GM18868 (cell line): ENCODE measurements around the gene THBS2.
"Not testable (repeated sequence)": the region's sequence is repeated elsewhere in the genome, so short reads cannot be mapped to it uniquely, and the experiment has no call there.

Experiments used
- ATAC-seq: cut with Tn5 transposase; IDR thresholded peaks from one replicate; pipeline ENCODE4 v1.9.1; 2021; ENCODE audit warnings: mild to moderate bottlenecking, moderate library complexity; ENCODE audit not compliant: unreplicated experiment

THBS2 gene

DNA sequence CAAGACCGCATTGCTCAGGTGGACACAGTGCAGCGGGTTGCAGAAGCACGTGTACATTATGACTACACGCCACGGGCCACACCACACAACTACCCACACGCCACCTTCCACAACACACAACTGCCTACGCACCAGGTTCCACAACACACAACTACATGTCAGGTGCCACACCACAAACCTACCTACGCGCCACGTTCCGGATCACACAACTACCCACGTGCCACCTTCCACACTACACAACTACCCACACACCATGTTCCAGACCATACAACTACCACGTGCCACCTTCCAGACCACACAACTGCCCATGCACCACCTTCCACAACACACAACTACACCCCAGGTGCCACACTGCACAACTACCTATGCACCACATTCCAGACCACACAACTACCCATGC lies 20.5 kb downstream of the THBS2 start:
- ATAC-seq, result no peak

DNA sequence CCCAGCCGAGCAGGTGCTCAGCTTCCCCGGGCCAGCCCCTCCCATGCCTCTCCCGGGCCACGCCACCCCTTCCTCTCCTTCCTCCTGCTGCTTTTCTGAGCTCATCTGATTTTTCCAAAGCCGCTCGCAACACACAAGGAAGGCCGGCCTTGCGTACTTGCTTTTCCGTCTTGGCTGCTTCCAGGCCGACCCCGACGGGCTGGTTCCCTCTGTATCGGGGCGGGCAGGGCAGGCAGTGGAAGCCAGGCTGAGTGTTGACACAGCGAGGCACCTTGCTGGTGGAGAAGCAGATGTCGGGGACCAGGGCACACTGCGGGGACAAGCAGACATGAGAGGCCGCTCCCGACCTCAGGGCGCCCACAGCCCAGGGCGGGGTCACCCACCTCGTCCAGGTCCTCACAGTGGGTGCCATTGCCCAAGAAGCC lies 21.1 kb downstream of the THBS2 start:
- no peak for ATAC-seq

DNA sequence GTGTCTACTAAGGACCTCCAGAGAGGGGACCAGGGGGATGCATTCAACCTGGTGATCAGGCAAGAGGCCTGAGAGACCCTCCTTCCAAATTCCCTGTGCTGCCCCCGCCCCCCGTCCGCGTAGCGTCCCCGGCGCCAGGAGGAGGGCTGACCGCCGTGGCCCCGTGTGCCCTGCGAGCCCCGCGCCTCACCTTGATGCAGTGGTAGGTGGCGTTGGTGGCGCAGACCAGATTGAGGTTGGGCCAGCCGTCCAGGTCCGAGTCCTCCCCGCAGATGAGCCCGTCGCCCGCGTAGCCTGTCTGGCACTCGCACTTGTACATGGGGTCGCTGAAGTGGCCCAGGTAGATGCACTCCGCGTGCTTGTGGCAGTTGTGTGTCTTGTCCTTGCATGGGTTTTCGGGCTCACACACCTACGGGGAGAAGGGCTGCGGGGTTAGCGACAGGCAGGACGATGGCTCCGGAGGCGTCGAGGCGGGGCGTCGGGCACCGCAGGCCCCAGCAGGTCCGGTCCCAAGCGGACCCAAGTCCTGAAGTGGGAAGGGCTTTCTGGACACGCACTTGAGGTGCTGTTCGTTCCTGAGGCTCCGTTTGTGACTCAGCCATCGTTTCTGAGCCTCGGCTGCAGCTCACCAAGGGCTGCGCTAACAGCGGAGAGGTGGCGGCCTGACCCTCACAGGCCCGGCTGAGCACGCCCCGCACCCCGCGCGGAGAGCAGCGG lies 21.7 kb downstream of the THBS2 start:
- ATAC-seq, result no peak

DNA sequence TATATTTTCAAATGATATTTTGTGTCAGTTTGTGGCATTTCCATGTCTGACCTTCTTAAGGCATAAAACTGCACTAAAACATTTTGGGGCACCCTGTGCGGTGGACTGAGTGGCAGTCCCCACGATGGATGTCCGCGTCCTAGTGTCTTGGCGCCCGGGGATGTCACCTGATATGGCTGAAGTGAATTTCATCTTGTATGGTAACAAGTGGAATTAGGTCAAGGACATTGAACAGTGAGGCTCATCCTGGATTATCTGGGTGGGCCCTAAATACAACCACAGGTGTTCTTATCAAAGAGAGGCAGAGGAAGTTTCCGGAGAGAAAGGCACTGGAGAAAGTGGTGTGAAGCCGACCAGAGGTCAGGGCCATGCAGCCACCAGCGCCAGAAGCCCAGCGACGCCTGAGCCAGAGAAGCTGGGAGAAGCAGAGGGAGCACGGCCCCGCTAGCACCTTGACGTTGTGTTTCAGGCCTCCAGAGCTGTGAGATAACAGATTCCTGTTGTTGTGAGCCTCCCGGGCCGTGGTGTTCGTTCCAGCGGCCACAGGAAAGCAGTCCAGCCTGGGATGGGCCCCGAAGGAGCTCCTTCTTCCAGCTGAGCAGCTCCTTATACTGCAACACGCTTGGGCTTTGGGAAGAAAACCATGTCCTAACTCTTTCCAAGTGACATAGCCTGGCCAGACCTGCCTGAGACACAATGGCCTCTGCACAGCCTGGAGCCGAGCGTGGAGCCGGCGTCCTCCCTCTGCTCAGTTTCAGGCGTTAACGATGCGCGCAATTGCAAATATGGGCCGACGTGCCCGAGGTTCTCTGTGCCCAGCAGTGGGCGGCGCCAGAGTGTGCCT lies 22.5 kb downstream of the THBS2 start:
- ATAC-seq, result no peak

DNA sequence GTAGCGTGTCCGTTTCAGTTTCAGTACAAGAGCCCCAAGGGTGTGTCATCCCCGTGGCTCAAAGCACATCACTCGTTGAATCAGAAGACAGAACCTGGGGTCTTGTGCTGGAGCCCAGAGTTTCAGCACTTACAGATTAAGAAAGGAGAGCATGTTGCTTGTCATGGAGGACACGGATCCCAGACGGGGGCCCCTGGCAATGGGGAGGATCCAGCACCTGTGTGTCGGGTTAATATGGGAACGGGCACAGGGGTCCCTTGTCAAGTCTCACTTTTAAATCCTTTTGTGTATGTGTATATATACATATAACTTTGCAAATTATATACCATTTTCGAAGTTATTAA lies 23.4 kb downstream of the THBS2 start:
- no peak for ATAC-seq

DNA sequence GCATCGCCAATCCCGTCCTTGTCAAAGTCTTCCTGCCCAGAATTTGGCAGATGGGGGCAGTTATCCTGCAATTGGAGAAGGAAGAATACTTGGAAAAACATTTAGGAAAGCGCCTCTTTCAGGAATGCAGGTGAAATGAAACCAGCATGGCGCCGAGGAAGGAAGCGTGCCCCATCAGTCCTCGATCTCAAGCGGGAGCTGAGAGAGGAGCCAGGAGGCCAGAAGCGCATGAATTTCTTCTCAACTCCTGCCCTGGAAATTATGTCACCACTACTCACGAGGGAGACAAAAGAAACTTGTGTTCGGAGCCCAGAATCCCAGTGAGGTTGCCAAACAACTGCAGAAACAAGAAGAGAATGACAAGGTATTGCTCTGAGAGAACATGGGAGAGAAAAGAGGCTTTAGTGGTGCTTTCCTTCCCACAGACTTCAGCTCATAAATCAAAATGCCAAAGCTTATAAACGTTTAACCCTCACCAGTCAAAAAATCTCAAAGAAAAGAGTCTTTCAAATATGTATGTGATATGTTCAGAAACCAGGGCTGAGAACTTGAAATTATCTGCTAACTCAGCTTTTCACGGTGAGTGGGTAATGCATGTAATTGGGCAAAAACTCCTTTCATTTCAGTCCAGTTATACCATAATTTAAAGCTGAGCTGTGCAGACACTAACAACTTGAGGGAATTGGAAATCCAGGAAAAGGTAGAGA lies 23.9 kb downstream of the THBS2 start:
- ATAC-seq, result no peak

DNA sequence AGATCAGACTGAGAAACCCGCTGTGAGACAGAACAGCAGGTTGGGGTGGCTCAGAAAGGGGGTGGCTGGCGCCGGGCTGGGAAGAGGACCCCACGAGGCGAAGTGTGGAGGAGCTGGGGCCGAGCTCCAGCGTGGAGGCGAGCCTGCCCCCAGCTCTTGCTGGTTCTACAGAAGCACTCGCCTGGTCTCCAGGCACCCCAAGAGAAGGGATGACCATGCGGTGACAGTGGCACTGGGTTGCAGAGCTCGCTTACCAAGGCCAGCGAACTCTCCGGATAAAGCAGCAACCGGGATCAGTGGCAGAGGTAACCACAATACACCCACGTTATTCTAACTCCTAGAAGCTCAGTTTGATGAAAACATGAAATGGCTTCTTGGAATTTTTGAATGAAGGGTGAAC lies 26.5 kb downstream of the THBS2 start:
- no peak for ATAC-seq

DNA sequence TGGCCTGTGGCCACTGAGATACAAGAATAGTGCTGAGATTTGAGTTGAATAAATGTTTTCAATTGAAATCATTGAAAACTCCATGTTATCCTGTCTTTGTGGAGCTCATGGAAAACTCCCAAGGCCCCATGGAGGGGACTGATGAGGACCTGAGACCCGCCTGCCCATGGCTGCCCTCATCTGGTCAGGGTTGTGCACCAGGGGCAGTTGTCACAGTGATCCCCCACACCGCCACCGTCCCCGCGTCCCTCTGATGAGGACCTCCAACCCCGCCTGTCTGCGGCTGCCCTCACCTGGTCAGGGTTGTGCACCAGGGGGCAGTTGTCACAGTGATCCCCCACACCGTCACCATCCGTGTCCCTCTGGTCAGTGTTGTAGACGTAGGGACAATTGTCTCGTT lies 27.8 kb downstream of the THBS2 start:
- ATAC-seq, result no peak

DNA sequence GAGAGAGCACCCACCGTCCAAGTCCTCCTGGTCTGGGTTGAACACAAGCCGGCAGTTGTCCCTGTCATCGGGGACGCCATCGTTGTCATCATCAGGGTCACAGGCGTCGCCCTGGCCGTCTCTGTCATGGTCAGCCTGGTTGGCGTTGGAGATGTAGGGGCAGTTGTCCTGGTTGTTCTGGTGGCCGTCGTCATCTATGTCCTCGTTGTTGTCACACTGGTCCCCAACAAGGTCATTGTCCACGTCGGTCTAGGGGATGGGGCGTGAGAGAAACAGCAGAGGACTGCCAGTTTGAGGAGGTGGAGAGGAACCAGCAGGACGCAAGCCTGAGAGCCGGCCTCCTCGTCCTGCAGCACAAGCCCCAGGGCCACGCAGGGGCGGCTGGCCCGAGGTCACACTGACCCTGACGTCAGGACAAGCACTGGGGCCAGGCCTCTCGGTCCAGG lies 28.5 kb downstream of the THBS2 start:
- ATAC-seq, result no peak

DNA sequence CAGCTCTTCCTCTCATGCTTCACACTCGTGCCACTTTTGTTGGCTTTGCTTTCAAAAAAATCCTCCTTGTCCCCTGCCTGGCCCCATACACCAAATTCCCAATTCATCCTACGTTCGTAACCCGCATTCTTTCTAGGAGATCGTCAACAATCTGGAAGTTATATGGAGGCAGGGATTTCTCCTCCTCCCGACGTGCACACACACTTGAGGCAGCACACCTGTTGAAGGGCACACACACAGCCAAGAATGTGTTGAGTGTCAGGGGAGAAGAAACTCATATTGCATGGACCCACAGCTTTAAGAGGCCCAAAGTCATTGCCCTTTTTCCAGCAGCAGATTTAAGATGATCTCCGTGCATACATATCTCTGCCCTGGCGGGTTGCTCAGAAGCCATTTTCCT lies 28.9 kb downstream of the THBS2 start:
- ATAC-seq, result no peak

DNA sequence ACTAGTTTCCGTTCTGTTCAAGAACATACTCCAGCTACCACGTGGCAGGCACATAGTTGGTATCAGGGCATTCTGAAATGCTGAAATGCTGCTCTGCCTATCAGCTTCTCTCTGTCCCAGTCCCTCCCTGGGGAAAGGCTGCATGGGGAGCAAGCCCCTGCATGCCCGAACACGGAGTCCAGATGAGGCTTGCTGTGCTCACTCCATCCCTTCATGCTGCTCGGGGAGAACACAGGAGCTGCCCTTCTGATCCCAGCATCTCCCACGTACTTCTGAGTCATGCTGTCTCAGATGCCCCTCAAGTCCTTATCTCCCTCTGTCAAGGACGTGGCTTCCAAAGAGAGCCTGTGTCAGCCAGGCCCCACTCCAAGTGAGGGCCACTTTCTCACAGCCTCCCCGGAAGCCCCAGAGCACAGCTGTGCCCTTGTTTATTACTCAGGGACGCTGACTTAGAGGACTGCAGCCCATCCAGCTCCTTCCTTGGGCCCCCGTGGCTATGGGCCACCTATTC lies 29.4 kb downstream of the THBS2 start:
- no peak for ATAC-seq

DNA sequence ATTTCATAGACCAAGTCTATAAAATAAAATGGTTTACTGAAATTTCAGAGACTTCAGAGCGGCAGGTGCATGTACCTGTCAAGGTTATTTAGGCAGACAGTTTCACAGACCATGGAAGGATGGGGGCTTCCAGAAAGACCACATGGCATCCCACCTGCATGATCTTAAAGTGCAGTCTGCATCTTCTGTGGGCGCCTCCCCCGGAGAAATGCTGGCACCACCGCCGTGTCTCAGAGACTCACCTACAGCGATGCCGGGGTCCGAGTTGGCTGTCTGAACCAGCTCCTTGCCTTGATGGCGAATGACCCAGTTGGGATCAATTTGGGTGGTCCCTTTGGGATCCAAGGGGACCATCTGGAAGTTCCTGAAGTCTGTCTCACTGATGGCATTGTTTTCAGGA lies 30.6 kb downstream of the THBS2 start:
- ATAC-seq, result no peak

DNA sequence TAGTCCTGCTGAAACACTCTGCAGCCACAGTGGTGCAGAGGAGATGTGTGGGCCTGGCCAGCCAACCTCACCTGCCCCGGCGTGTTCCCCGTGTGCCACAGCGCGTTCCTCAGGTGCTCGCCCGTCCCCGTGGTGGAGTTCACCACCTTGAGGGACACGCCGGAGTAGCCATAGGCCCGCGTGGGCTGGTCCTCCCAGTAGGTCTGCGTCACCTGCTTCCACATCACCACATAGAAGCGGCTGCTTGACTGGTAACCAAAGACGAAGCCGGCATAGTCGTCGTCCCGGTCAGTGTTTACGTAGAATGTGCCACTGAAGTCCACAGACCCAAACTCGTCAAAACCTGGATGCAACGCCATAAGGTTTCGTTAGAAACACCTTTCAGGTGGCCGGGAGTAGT lies 31.5 kb downstream of the THBS2 start:
- ATAC-seq, result no peak

DNA sequence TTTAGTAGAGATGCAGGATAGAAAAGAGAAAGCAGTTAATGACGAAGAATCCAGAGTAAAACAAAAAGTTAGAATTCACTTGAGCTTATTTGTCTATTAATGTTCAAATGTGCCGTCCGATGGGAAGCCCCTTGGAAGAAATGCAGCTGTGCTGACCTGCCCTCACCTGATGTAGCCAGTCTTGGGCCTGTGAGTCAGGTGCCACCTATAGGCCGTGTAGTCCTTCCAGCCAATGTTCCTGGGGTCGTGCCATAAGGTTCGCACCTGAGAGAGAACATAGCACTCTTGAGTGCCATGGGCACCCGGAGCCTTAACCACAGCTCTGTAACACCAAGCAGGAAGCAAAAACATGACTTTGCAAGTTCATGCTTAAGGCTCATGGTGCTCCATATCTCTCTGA lies 32.4 kb downstream of the THBS2 start:
- ATAC-seq, result no peak

DNA sequence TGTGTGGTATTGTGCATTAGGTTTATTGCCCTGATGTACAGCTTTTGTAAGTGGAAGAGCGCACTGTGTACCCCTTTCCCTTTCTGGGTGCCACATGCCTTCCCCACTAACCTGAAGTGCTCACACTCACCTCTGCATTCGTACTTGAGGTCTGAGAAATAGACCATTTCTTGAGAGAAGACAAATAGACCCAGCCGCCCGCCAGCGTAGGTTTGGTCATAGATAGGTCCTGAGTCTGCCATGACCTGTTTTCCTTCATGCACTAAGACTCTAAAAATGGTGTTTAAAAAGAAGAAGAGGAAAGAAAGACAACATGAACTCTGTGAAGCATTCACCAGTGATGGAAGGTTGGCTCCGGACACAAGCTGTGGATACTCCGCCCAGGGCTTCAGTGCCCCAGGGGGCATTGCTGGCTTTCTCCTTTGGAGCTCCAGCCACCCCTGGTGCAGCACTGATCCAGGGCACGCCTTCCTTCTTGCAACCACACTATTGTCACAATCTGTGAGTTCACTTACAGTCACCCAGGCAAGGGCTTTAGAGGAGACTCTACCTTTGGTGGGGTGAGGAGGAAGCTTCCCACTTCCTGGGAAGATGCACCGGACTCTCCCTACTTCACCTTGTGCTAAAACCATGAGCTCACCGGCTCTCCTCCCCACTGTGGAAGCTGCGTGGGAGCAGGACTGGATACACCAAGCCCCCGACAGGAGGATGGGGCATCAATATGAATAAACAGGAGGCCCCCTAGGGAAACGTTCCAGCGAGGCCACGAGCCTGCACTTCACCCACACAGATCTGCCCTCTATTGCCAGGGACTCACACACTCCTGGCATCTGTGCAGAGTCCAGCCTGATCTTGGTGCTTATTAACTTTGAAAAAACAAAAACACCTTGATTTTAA lies 33.3 kb downstream of the THBS2 start:
- ATAC-seq, result no peak

DNA sequence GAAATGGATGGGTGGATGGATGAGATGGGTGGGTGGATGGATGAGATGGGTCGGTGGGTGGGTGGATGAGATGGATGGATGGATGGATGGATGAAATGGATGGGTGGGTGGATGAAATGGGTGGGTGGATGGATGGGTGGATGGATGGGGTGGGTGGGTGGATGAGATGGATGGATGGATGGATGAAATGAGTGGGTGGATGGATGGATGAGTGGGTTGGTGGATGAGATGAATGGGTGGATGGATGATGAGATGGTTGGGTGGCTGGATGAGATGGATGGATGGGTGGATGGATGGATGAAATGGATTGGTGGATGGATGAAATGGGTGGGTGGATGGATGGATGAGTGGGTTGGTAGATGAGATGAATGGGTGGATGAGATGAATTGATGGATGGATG lies 35.7 kb downstream of the THBS2 start:
- no peak for ATAC-seq

DNA sequence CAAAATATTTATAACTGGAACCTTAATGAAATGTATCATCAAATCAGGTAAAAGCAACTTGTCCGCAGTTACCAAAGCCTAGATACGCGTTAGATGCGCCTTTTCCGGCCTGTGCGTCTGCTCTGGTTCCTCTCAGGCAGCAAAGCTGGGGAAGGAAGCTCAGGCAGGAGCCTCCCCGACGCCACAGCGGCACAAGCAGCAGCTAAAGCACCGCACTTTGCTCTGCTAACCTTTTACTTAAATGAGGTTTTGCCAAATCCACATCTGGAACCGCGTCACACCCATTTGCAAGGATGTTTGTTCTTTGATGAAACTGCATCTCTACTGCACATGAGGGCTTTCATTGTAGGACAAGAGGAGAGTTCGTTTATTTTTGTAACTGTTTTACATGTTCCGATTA lies 36.8 kb downstream of the THBS2 start:
- no peak for ATAC-seq

DNA sequence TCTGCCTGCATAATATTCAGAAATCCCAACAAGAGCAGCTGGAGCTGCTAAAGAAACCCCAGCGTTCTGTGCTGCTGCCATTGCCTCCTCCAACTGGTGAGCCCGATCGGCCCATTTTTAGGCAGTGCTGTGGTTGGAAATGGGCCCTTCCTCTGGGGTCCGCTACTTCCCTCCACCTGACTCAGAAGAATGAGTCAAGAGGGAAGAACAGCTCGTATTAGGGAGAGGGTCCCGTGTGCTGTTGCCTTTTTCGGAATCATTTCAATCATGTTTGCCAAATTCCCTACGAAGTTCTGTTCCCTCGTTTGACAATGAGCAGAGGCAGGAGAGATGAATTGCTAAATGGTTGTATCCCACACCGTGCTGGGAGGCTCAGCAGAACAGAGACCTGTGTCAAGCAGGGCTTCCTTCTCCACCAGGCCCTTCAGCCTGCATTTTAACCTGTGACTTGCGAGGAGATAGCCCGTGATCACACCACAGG lies 38.4 kb downstream of the THBS2 start:
- no peak for ATAC-seq

DNA sequence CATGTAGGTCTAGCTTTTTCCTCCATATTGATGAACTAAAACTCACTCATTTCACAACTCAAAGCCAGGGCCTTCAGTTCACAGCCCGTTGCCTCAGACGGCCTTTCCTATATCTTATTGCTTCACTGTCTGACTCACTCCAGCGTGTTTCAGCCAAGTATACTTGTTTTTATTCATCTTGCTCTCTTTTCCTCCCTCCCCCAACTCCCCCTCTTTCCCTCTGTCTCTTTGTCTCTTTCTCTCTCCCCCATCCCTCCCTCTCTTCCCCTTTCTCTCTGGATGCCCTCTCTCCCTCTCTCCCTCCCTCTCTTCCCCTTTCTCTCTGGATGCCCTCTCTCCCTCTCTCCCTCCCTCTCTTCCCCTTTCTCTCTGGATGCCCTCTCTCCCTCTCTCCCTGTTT lies 38.9 kb downstream of the THBS2 start:
- not testable (repeated sequence) for ATAC-seq

DNA sequence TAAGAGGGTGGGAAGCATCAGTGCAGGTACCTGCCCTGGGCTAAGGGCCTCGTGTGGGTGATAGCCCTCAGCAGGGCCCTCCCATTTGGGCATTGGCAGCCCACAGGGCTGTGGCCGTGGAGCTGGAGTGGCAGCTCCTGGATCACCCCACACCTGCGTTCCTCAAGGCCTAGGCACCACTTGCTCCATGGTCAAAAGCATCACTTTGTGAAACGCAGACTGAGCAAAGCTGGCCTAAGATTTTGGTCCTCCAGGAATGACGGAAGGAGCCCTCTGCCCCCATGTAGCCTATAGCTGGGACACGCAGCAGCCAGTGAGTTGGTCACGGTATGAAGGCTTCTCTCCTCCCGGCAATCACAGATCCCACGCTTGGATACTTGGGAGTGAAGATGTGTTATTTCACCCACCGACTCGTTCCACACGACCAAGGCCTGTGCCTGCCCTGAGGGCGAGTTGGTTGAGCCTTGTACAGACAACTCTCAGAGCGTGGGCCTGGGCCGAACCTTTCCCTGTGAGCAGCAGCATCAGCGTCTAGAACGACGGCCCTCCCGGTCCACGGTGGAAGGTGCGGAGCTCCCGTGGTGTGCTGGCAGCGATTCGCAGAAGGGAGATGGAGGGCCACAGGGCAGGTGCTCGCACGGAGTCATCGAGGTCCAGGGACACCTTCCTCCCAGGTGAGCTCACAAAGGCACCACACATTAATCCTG lies 39.7 kb downstream of the THBS2 start:
- no peak for ATAC-seq
